Peyer's patch (tissue), 4 donors: ENCODE measurements around the gene KPRP.

Experiments used
- CTCF ChIP-seq, 6 experiments: fragments of 450-650 bp in 4 of 6; fragments of 200-600 bp in 2 of 6; sonication (generic) in 1 of 6; IDR thresholded peaks; one replicate each; pipeline ENCODE4 v1.5.1; 2017 to 2019; ENCODE audit warnings: antibody characterized with exemption in 6 of 6, mild to moderate bottlenecking in 3 of 6, moderate library complexity in 1 of 6
- POLR2A ChIP-seq, 2 donors: fragments of 450-650 bp; IDR thresholded peaks; one replicate each; pipeline ENCODE4 v1.5.1; 2017; ENCODE audit warnings: antibody characterized with exemption in 2 of 2, mild to moderate bottlenecking in 2 of 2, moderate library complexity in 2 of 2

GRCh38 chr1:152806576-152806975, 48.8 kb downstream of the KPRP start, which contains the start of gene LCE1C:
- TF ChIP-seq POLR2A (IDR thresholded peaks at IDR 0.05) = no peak
- TF ChIP-seq CTCF (IDR thresholded peaks at IDR 0.05) = no peak
